Uterus (tissue), 4 donors: Measurements from ENCODE around the gene DNAJC11. TPM values are rescaled to one million over a fixed set of nuclear protein-coding genes. Genes with fewer than 3 reads are reported as not detected.

Experiments used
- DNase-seq, 2 donors: peaks; one replicate each; pipeline ENCODE4 v3.0.0-alpha.2; 2019 to 2020
- H3K27ac ChIP-seq, 2 donors: fragments of 200-600 bp; sonication (generic); 1 replicate in 1 of 2; 2 replicates in 1 of 2; pipeline ENCODE4 v1.5.1; 2016 to 2018
- H3K27me3 ChIP-seq, 2 donors: fragments of 200-600 bp; sonication (generic); one replicate each; pipeline ENCODE4 v1.5.1; 2018 to 2019; ENCODE audit warnings: control low read depth in 1 of 2
- H3K36me3 ChIP-seq, 2 donors: fragments of 200-600 bp; sonication (generic); one replicate each; pipeline ENCODE4 v1.5.1; 2019; ENCODE audit warnings: control low read depth in 1 of 2
- H3K4me1 ChIP-seq, 2 donors: fragments of 200-600 bp; sonication (generic); one replicate each; pipeline ENCODE4 v1.5.1; 2018 to 2019; ENCODE audit warnings: control low read depth in 1 of 2
- H3K4me3 ChIP-seq, 2 donors: fragments of 200-600 bp; sonication (generic); 1 replicate in 1 of 2; 2 replicates in 1 of 2; pipeline ENCODE4 v1.5.1; 2018 to 2019; ENCODE audit warnings: mild to moderate bottlenecking in 1 of 2
- H3K9me3 ChIP-seq, 2 donors: fragments of 200-600 bp; sonication (generic); one replicate each; pipeline ENCODE4 v1.5.1; 2019; ENCODE audit warnings: control low read depth in 1 of 2
- POLR2A ChIP-seq, 2 donors: fragments of 450-650 bp; IDR thresholded peaks; one replicate each; pipeline ENCODE4 v1.6.1; 2016; ENCODE audit warnings: antibody characterized with exemption in 2 of 2, mild to moderate bottlenecking in 1 of 2, moderate library complexity in 1 of 2
- intact Hi-C: fragments of 100-400 bp; cut with DNase I; formaldehyde crosslinking; loops from one replicate; pipeline ENCODE4 v1.15.1; 2023; ENCODE audit warnings: low total_unique reads
- total RNA-seq, 4 donors: library from RNA; depleted of rRNA in 3 of 4; stranded (reverse); fragments of >200 nt in 3 of 4; gene quantifications; one replicate each; pipeline versions ENCODE4 v1.1.0 to v1.2.4, GENCODE V29; 2014 to 2023
- TF ChIP-seq, protein P1 (sequence below), 4 experiments: fragments of 200-600 bp in 2 of 4; fragments of 450-650 bp in 2 of 4; sonication (generic) in 2 of 4; IDR thresholded peaks; one replicate each; pipeline ENCODE4 v1.5.1; 2016 to 2019; ENCODE audit warnings: antibody characterized with exemption in 4 of 4, mild to moderate bottlenecking in 2 of 4, moderate library complexity in 1 of 4
- donor health status: DM: yes; HTN: yes; CAD: no.

DNAJC11 gene
- total RNA-seq, 4 donors from 2014 or later, result 11.5 to 47.2 (median 22.3) TPM

DNA sequence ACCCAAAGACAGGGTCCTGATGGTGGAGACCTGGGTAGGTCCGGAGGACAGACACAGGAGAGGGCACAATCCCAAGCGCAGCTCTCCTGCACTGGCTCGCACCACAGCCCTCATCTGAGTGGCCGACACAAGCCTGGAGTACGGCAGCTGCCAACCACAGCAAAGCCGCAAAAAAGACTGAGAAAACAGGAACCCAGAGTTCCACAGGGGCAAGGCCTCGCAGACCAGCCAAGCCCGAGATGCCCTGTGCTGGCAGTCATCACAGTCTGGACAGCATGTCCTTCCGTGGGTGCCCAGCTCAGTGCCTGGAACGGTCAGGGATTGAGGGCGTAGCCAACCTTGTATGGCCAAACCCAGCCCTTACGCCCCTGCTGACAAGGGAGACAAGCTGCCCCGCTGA, 110.4 kb downstream of the DNAJC11 start:
- Histone ChIP-seq H3K36me3 (no peaks in the 10 kb centered on the region), H3K9me3 (no peaks in the 10 kb centered on the region)

DNA sequence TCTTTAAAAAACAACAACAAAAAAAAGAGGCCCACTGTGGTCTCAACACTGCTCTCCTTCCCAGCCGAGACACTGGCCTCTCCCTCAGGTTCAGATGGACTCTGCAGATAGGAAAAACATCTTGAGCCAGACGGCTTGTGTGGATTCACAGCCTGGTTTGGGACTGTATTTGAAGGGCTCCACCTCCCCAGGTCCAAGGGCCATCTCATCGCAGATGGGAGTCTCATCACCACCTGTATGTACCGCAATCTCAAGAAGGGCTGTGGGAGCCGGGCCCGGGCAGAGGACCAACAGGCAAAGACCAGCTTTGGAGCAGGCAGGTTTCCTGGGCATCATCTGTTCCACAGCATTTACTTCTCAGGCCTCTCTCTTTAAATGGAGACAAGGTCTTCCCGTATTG, 111.6 kb downstream of the DNAJC11 start:
- Histone ChIP-seq H3K4me1 (no peaks in the 10 kb centered on the region), H3K27ac (no peak overlapping the region)
- intact Hi-C loops, result no loop called here

More for the DNA sequence above, 110.4 kb downstream of the DNAJC11 start:
- no peak for DNase-seq
- H3K4me3 ChIP-seq, result no peak overlapping the region
- H3K27me3 ChIP-seq, result no peaks in the 10 kb centered on the region
- H3K27ac ChIP-seq, result no peak overlapping the region
- TF ChIP-seq POLR2A (IDR thresholded peaks at IDR 0.05), result no peak
- TF ChIP-seq, protein P1, sequence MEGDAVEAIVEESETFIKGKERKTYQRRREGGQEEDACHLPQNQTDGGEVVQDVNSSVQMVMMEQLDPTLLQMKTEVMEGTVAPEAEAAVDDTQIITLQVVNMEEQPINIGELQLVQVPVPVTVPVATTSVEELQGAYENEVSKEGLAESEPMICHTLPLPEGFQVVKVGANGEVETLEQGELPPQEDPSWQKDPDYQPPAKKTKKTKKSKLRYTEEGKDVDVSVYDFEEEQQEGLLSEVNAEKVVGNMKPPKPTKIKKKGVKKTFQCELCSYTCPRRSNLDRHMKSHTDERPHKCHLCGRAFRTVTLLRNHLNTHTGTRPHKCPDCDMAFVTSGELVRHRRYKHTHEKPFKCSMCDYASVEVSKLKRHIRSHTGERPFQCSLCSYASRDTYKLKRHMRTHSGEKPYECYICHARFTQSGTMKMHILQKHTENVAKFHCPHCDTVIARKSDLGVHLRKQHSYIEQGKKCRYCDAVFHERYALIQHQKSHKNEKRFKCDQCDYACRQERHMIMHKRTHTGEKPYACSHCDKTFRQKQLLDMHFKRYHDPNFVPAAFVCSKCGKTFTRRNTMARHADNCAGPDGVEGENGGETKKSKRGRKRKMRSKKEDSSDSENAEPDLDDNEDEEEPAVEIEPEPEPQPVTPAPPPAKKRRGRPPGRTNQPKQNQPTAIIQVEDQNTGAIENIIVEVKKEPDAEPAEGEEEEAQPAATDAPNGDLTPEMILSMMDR (IDR thresholded peaks at IDR 0.05), result no peak
- intact Hi-C loops, result no loop called here
- no peaks in the 10 kb centered on the region for H3K4me1 ChIP-seq

DNA sequence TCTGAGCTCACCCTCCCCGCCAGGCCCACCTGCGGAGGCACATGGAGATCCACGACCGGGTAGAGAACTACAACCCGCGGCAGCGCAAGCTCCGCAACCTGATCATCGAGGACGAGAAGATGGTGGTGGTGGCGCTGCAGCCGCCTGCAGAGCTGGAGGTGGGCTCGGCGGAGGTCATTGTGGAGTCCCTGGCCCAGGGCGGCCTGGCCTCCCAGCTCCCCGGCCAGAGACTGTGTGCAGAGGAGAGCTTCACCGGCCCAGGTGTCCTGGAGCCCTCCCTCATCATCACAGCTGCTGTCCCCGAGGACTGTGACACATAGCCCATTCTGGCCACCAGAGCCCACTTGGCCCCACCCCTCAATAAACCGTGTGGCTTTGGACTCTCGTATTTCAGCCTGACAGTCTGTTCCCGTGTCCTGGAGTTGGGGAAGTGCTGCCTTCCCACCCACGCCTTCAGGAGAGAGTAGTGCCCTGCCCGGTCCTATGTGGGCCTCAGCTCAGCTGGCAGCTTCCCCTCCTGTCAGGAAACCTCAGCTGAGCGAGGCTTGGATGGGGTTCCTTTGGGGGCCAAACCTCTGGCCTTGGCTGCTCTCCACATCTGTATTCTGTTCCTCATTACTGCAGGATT, 112.6 kb downstream of the DNAJC11 start:
- no peak overlapping the region for H3K27ac ChIP-seq
- no peak overlapping the region for H3K4me3 ChIP-seq
- H3K27me3 ChIP-seq, result no peaks in the 10 kb centered on the region
- intact Hi-C loops, result no loop called here
- no peaks in the 10 kb centered on the region for H3K36me3 ChIP-seq
- no peaks in the 10 kb centered on the region for H3K9me3 ChIP-seq
- no peak for TF ChIP-seq POLR2A (IDR thresholded peaks at IDR 0.05)
- TF ChIP-seq, protein P1 (IDR thresholded peaks at IDR 0.05), result no peak
- no peaks in the 10 kb centered on the region for H3K4me1 ChIP-seq
- DNase-seq, result no peak

More for the DNA sequence above, 111.6 kb downstream of the DNAJC11 start:
- Histone ChIP-seq H3K27me3 (no peaks in the 10 kb centered on the region), H3K9me3 (no peaks in the 10 kb centered on the region), H3K4me3 (no peak overlapping the region), H3K36me3 (no peaks in the 10 kb centered on the region)
- TF ChIP-seq POLR2A (IDR thresholded peaks at IDR 0.05), result no peak
- TF ChIP-seq, protein P1 (IDR thresholded peaks at IDR 0.05), result no peak
- no peak for DNase-seq

DNA sequence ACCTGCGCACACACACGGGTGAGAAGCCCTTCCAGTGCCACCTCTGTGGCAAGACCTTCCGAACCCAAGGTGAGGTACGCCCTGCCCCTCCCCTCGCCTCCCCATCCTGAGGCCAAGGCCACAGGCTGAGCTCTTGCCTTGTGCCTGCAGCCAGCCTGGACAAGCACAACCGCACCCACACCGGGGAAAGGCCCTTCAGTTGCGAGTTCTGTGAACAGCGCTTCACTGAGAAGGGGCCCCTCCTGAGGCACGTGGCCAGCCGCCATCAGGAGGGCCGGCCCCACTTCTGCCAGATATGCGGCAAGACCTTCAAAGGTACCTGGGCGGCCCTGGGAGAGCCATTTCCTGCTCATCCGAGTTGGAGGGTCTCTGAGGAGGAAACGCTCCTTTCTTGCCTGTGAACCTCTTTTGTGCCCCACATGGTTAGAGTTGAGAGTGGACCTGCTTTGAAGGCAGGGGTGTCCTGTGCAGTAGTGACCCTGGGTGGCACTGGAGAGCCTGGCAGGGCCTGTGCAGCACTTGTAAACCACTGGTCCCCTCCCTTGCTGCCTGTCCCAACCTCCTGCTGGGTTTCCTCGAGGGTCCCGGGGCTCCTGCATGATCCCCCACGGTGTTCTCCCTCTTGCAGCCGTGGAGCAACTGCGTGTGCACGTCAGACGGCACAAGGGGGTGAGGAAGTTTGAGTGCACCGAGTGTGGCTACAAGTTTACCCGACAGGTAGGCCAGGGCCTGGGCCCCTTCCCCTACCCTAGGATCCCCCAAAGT, 113.3 kb downstream of the DNAJC11 start:
- no peak for TF ChIP-seq POLR2A (IDR thresholded peaks at IDR 0.05)
- TF ChIP-seq, protein P1 (IDR thresholded peaks at IDR 0.05), result no peak
- intact Hi-C loops, result no loop called here
- H3K27ac ChIP-seq, result no peak overlapping the region
- no peaks in the 10 kb centered on the region for H3K27me3 ChIP-seq
- H3K4me3 ChIP-seq, result no peak overlapping the region
- no peak for DNase-seq
- H3K36me3 ChIP-seq, result no peaks in the 10 kb centered on the region
- no peaks in the 10 kb centered on the region for H3K4me1 ChIP-seq
- no peaks in the 10 kb centered on the region for H3K9me3 ChIP-seq

DNA sequence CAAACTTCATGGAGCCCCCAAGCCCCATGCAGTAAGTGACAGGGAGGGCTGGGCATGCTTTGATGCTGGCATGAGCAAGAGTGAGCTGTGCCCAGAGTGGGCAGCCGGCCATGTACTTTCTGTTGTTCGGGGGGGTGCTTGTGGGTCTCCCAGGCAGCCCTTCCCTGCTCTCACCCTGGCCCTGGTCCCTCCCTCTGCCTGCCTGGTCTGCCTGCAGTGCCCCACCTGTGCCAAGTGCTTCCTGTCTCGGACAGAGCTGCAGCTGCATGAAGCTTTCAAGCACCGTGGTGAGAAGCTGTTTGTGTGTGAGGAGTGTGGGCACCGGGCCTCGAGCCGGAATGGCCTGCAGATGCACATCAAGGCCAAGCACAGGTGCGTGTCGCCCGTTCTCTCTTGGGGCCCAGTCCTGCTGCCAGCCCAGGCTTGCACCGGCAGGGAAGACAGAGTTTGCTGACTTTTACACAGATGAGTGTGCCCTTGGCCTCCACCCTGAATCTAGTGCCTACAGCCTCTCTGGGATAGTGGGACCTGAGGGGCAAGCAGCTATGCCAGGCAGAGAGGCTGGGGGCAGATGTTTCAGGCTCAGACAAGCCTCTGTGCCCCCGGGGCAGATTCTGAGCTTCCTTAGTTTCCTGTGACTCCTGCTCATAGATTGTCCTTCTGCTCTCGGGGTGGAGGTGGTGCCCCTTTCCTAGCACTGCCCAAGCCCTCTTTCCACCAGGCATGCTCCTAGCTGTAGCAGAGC, 114.2 kb downstream of the DNAJC11 start:
- no peak for TF ChIP-seq POLR2A (IDR thresholded peaks at IDR 0.05)
- TF ChIP-seq, protein P1 (IDR thresholded peaks at IDR 0.05), result no peak
- no peak overlapping the region for H3K27ac ChIP-seq
- no peak for DNase-seq
- intact Hi-C loops, result no loop called here
- H3K36me3 ChIP-seq, result no peaks in the 10 kb centered on the region
- H3K9me3 ChIP-seq, result no peaks in the 10 kb centered on the region
- no peaks in the 10 kb centered on the region for H3K27me3 ChIP-seq
- H3K4me1 ChIP-seq, result no peaks in the 10 kb centered on the region
- H3K4me3 ChIP-seq, result no peak overlapping the region
